HG03439 (cell line): ENCODE measurements around the gene CAMKMT.

Source experiments
- ATAC-seq: cut with Tn5 transposase; IDR thresholded peaks from one replicate; pipeline ENCODE4 v1.9.1; 2021; ENCODE audit warnings: mild to moderate bottlenecking, moderate library complexity; ENCODE audit not compliant: unreplicated experiment

CAMKMT gene

GRCh38 chr2:44789446-44789845, 427.7 kb downstream of the CAMKMT start:
- ATAC-seq = no peak

DNA sequence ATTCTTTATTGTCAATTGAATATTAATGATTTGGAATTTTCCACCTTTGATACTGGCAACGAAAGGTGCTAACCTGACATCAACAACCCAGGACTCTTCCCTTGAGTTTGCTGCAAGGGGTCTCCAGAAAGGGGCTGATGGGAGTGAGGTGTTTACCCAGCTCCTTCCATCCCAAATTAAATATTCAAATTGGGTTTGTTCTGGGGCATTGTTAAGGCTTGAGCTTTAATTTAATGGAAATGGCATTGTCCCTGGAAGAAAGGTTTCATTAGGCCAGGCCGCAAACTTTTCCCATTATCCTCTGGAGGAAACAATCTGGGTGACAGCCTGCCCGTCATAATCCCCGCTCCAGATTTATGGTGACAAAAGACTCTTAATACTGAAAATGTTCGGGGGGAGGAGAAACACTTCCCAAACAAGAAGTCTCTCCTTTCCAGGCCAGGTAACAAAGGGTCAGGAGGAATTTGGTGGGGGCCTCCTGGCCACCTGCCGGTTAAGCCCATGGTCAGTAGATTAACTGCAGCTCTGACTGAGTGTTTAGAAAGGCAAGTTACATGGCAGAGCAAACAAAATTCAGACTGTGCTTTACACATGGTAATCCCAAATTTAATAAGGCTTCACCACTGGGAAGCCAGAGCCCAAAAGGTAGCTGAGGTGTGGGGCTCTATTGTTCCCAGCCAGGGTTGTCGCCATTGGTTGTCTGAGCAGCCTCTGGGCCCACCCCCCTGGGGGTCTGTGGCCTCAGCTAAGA, 428.4 kb downstream of the CAMKMT start:
- no peak for ATAC-seq

DNA sequence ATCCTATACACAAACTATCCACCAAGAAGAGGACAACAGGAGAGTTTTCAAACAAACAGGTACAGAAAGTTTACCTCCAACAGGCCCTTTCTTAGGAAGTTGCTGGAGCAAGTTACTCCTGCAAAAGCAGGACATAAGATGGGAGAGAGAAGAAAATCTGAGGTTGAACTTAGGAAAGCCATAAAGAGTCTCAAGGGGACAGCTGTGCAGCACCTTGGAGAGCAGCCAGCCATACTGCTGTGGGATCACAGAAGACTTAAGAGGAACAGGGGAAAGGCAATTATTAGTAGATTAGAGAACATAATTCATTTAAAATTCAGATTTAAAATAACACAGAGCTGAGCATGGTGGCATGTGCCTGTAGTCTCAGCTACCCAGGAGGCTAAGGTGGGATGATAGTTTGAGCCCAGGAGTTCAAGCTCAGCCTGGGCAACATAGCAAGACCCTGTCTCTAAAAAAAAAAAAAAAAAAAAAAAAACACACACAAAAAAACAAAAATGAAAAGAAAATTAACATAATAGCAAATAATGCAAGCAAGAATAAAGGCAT, 431.6 kb downstream of the CAMKMT start:
- ATAC-seq = no peak

GRCh38 chr2:44796771-44797170, 435.0 kb downstream of the CAMKMT start:
- no peak for ATAC-seq

DNA sequence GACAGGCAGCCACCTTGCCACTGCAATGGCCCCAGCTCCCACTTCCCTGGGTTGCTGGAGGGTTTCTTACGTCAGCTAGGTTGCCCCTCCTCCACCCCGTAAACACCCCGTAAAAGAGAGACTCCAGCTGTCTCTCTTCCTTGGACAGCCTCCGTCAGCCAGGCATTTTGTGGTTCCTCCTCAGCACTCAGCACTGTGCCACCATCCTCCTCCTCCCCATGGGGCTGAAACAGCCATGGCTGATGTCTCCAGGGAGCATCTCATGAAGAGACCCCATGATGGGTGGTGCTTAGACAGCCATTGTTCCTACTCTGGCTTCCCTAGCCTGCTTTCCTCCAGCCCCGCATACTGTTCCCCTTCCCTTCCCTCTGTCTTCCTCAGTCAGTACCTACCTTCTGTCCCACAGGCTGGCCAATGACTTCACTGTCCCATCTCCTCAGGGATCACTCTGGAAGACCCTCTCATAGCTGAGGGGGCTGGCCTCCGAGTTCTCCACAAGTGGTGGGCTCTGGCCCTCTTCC, 436.5 kb downstream of the CAMKMT start:
- ATAC-seq = no peak

DNA sequence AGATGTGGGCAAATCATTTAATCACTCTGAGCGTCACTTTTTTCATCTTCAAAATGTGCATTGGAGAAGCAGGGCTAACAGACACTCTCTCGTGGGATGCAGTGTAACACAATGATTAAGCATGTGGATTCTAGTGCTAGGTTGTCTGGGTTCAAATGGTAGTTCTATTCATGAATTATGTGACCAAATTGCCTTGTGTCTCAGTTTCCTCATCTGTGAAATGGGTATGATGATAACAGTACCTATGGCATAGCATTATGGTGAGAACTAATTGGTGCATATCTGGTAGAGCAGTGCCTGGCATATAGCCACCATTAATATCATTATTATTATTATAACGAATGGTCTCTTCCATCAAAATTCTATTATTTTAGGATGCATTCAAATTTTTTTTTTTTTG, 437.4 kb downstream of the CAMKMT start:
- no peak for ATAC-seq

DNA sequence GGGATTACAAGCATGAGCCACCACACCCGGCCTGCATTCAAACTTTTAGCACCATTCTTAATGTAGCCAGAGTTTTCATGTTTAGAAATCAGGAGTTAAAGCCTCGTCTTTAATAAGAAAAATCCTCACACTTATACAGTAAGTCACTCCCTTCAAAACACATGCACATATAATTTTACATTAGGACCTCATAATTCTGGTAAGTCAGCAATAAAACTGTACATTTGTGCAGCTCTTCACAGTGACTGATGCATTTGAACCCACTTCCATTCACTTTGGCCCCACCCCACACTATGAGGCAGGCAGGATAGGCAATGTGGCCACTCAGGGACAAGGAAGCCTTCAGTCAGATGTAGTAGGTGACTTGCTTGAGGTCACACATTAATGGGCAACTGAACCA, 438.0 kb downstream of the CAMKMT start:
- ATAC-seq = no peak

DNA sequence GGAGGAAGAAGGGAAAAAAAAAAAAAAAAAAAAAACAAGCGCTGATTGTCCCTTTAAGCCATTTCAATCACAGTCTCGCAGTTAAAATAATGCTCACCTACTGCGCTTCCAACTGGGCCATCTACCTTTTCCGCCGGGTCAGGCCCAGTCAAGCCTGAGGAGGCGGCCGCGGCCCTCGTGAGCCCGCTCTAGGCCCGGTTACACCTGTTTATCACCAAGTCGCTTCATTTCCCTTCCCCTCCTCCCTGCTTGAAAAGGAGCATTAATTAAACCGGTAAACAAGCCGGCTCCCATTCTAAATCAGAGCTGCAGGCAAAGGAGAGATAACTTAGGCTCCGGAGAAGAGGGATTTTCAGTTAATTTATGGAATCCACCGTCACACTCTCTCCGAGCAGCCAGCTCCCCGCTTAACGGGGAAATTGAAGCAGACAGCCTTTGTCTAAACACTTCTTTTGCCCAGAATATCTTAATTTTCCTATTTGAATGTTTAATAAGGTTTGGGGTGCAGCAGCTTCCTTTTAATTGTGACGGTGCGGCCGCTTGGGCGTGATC, 439.6 kb downstream of the CAMKMT start:
- no peak for ATAC-seq

DNA sequence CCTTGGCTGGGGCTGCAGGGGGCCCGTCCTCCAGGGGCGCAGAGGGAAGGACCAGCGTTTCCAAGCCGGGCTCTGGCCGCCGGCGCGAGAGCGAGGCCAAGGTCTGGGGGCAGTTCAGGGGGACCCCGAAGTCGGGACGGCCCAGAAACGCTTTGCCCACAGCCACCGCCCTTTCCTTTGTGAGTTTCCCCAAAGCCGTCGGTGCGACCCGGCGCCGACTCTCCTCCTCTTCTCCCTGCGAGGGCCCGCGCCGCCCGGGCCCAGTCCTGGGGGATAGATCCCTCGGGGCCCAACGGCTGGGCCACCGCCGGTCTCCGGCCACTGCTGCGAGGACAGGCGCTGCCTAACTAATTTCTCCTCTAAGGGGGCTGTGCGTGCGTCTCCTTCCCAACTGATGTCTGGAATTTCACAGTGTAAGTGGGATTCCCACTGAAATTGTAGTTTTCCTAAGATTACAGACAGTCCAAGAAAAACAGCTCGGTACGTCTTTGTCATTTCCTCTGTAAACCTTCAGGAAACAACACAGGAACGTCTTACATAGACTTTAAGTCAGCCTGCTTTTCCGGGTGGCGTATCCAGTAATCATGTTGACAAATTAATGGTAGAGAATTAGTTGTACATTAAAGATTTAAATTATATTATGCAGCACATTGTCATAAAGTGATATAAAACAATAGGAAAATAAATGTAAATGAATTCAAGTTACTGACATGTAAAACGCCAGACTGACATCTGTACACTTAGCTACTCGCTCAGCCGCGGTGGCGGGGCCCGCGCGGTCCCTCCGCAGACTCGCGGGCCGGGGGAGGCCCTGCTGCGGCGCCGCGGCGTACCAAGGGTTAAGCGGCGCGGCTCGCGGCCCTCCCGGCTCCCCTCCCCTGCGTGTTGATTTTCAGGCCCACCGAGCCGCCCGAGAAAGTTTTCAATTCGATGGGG, 440.4 kb downstream of the CAMKMT start:
- no peak for ATAC-seq

GRCh38 chr2:44802777-44803424, 441.2 kb downstream of the CAMKMT start:
- no peak for ATAC-seq

- no peak for ATAC-seq
These were observed 442.9 kb downstream of the CAMKMT start for GRCh38 chr2:44804406-44805265.

- ATAC-seq = no peak
These were observed 443.9 kb downstream of the CAMKMT start for GRCh38 chr2:44805401-44806235.

DNA sequence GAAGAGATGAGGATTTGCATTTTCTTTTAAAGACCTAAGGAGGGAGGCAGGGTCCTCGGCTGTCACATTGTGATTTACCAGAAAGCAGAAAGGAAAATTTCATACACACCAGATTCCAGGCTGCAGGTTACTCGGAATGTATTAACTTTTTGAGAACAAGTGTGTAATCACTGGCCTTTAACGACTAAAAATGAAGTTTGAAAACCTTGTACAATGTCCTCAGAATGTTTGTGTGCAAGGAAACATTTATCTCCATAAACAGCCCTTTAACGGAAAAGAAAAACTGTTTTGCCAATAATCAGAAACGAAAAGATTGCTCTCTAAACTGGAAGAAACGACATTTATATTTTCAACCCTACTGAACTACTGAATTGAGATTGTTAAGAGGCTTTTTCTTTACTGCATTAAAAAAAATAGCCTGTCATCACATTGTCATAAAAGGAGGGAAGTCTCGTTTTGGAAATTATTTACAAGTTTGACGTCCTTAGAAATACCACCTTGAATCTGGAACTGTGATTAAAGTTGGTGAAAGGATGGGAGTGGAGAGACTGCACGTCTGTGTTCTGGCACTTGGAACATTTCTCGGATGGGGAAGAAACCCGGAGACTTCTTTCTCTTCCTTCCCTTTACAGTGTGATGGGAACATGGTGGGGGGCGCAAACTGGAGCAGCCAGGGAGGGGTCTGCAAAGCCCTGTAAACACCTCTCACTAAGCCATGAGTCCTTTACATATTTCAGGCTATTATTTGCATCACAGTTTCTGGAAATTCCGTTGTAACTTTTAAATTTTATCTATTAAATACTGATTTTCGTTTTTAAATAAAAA, 445.7 kb downstream of the CAMKMT start:
- ATAC-seq = no peak

GRCh38 chr2:44810892-44811530, 449.3 kb downstream of the CAMKMT start:
- ATAC-seq = no peak

GRCh38 chr2:44813165-44813564, 451.4 kb downstream of the CAMKMT start:
- ATAC-seq = no peak

- no peak for ATAC-seq
These were observed 451.9 kb downstream of the CAMKMT start for GRCh38 chr2:44813658-44814057.

DNA sequence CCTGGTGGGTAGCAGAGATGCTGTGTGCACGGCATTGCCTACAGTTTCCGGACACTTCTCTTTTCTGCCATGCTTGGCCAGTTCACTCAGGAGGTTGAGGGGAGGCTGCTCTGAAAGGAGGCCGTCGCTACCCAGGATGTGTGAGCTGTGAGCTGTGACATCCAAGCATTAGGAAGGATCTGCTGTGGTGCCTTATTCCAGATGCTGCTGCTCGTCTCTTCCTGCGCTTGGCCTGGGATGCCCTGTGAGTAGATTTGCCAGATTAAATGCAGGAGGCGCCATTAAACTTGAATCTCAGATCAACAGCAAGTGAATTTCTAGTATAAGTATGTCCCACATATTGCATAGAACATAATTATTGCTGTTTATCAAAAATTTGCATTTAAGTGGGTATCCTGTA, 455.5 kb downstream of the CAMKMT start:
- no peak for ATAC-seq
